ENCODE data around the gene GPR171. TPM values are rescaled to one million over a fixed set of nuclear protein-coding genes. Genes with fewer than 3 reads are reported as not detected.

The GPR171 gene
- polyA plus RNA-seq, 1 experiment: not detected

- Histone ChIP-seq H3K4me3 (ENCODE audit: low read depth, low read length) (no peak overlapping the region), H3K27ac (ENCODE audit: low read depth, low read length) (no peak overlapping the region), H3K27me3 (ENCODE audit: control insufficient read depth, insufficient read depth, low read length) (no peaks in the 10 kb centered on the region), H3K9me3 (ENCODE audit: control insufficient read depth, insufficient read depth, low read length) (no peaks in the 10 kb centered on the region)
- ChIA-PET CTCF (interaction anchor here (1.7 to 1.8 kb wide), 2 partner anchors 31 to 43 kb away, joined by 6 to 7 read pairs; no protein-coding TSS in a partner anchor), POLR2A (no interaction called here)
- no peak for TF ChIP-seq CTCF (IDR thresholded peaks at IDR 0.05; ENCODE audit: low read depth, low read length)
- no peak for DNase-seq (ENCODE audit: low read depth, low spot score)
These were observed 4.2 kb downstream of the GPR171 start for GRCh38 chr3:151198849-151199248.

- ChIA-PET POLR2A (no interaction called here), CTCF (interaction anchor here (0.6 to 1.8 kb wide), 2 partner anchors 13 to 30 kb away, joined by 6 read pairs; no protein-coding TSS in a partner anchor)
- Histone ChIP-seq H3K27ac (ENCODE audit: low read depth, low read length) (no peak overlapping the region), H3K27me3 (ENCODE audit: control insufficient read depth, insufficient read depth, low read length) (no peaks in the 10 kb centered on the region), H3K9me3 (ENCODE audit: control insufficient read depth, insufficient read depth, low read length) (no peaks in the 10 kb centered on the region), H3K4me3 (ENCODE audit: low read depth, low read length) (no peak overlapping the region)
- no peak for TF ChIP-seq CTCF (IDR thresholded peaks at IDR 0.05; ENCODE audit: low read depth, low read length)
- peak; percentile 11 for DNase-seq (ENCODE audit: low read depth, low spot score)
These were observed 4.8 kb downstream of the GPR171 start for GRCh38 chr3:151197981-151198767.

- H3K27ac ChIP-seq (ENCODE audit: low read depth, low read length): no peak overlapping the region
- no peaks in the 10 kb centered on the region for H3K27me3 ChIP-seq (ENCODE audit: control insufficient read depth, insufficient read depth, low read length)
- ChIA-PET CTCF (interaction anchor here (0.6 to 1.8 kb wide), 4 partner anchors 29 to 85 kb away, joined by 3 to 6 read pairs (median 3); no protein-coding TSS in a partner anchor), POLR2A (no interaction called here)
- no peak for TF ChIP-seq CTCF (IDR thresholded peaks at IDR 0.05; ENCODE audit: low read depth, low read length)
- H3K4me3 ChIP-seq (ENCODE audit: low read depth, low read length): no peak overlapping the region
- H3K9me3 ChIP-seq (ENCODE audit: control insufficient read depth, insufficient read depth, low read length): no peaks in the 10 kb centered on the region
- DNase-seq (ENCODE audit: low read depth, low spot score): no peak
These were observed 5.8 kb downstream of the GPR171 start for GRCh38 chr3:151197228-151197627.

GRCh38 chr3:151196434-151196833 lies 6.6 kb downstream of the GPR171 start:
- H3K27ac ChIP-seq (ENCODE audit: low read depth, low read length): no peak overlapping the region
- ChIA-PET POLR2A (no interaction called here), CTCF (interaction anchor here (0.6 to 1.4 kb wide), 4 partner anchors 15 to 86 kb away, joined by 3 read pairs; no protein-coding TSS in a partner anchor)
- H3K4me3 ChIP-seq (ENCODE audit: low read depth, low read length): no peak overlapping the region
- no peaks in the 10 kb centered on the region for H3K9me3 ChIP-seq (ENCODE audit: control insufficient read depth, insufficient read depth, low read length)
- no peak for DNase-seq (ENCODE audit: low read depth, low spot score)
- no peak for TF ChIP-seq CTCF (IDR thresholded peaks at IDR 0.05; ENCODE audit: low read depth, low read length)
- H3K27me3 ChIP-seq (ENCODE audit: control insufficient read depth, insufficient read depth, low read length): no peaks in the 10 kb centered on the region

GRCh38 chr3:151195826-151196225 lies 7.2 kb downstream of the GPR171 start:
- H3K9me3 ChIP-seq (ENCODE audit: control insufficient read depth, insufficient read depth, low read length): no peaks in the 10 kb centered on the region
- H3K27ac ChIP-seq (ENCODE audit: low read depth, low read length): no peak overlapping the region
- ChIA-PET CTCF (interaction anchor here (0.8 to 1.5 kb wide), 3 partner anchors 15 to 31 kb away, joined by 3 to 6 read pairs (median 3); no protein-coding TSS in a partner anchor), POLR2A (interaction anchor here (0.6 kb wide), 1 partner anchor 45 kb away, joined by 5 read pairs; no protein-coding TSS in a partner anchor)
- H3K27me3 ChIP-seq (ENCODE audit: control insufficient read depth, insufficient read depth, low read length): no peaks in the 10 kb centered on the region
- H3K4me3 ChIP-seq (ENCODE audit: low read depth, low read length): no peak overlapping the region
- DNase-seq (ENCODE audit: low read depth, low spot score): no peak
- no peak for TF ChIP-seq CTCF (IDR thresholded peaks at IDR 0.05; ENCODE audit: low read depth, low read length)

All from AG04450 (cell line).